Measurements from ENCODE around the gene LMO7. TPM values are rescaled to one million over a fixed set of nuclear protein-coding genes. Genes with fewer than 3 reads are reported as not detected.

LMO7 gene
- total and polyA plus RNA-seq, 2 donors from 2014 or later: 44.0 to 138 TPM

DNA sequence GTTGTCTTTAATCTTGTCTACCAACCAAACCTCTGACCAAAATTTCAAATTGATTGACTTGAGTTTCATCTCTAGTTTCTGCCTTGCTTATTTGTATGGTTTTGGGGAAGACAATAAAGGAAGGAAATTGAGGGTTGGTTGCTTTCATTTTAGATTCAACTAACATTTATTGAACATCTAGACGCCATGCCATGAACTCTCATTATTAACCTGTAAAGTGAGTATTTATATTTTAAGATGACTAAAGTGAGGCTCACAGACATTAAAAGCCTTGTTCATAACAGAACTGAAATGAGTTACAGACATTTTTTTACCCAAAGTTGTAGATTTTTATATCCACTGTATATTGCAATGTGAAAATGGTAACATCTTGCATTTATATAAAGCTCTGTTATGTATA is 239.3 kb downstream of the LMO7 start:
- Histone ChIP-seq H3K9ac (ENCODE audit: low read length in 3 of 3) (no peak overlapping the region), H3K27me3 (ENCODE audit: control insufficient read depth, insufficient read depth, low read length) (no peaks in the 10 kb centered on the region), H3K9me3 (ENCODE audit: control insufficient read depth in 2 of 3, insufficient read depth in 1 of 3, low read length in 3 of 3) (no peaks in the 10 kb centered on the region), H3K4me1 (ENCODE audit: control insufficient read depth in 2 of 3, insufficient read depth in 2 of 3, low read depth in 1 of 3, low read length in 3 of 3) (no peaks in the 10 kb centered on the region), H3K36me3 (ENCODE audit: control insufficient read depth in 2 of 3, insufficient read depth in 3 of 3, low read length in 3 of 3) (no peaks in the 10 kb centered on the region), H3K4me3 (ENCODE audit: low read length in 3 of 3) (no peak overlapping the region), H3K27ac (ENCODE audit: low read depth in 2 of 2, low read length in 2 of 2) (no peak overlapping the region)
- DNase-seq (no peak), FAIRE-seq (no peak)
- TF ChIP-seq, protein P1, sequence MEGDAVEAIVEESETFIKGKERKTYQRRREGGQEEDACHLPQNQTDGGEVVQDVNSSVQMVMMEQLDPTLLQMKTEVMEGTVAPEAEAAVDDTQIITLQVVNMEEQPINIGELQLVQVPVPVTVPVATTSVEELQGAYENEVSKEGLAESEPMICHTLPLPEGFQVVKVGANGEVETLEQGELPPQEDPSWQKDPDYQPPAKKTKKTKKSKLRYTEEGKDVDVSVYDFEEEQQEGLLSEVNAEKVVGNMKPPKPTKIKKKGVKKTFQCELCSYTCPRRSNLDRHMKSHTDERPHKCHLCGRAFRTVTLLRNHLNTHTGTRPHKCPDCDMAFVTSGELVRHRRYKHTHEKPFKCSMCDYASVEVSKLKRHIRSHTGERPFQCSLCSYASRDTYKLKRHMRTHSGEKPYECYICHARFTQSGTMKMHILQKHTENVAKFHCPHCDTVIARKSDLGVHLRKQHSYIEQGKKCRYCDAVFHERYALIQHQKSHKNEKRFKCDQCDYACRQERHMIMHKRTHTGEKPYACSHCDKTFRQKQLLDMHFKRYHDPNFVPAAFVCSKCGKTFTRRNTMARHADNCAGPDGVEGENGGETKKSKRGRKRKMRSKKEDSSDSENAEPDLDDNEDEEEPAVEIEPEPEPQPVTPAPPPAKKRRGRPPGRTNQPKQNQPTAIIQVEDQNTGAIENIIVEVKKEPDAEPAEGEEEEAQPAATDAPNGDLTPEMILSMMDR (IDR thresholded peaks at IDR 0.05; ENCODE audit: borderline replicate concordance, extremely low read depth, insufficient read depth): no peak
- intact Hi-C loops (cut with DNase I): no loop called here

DNA sequence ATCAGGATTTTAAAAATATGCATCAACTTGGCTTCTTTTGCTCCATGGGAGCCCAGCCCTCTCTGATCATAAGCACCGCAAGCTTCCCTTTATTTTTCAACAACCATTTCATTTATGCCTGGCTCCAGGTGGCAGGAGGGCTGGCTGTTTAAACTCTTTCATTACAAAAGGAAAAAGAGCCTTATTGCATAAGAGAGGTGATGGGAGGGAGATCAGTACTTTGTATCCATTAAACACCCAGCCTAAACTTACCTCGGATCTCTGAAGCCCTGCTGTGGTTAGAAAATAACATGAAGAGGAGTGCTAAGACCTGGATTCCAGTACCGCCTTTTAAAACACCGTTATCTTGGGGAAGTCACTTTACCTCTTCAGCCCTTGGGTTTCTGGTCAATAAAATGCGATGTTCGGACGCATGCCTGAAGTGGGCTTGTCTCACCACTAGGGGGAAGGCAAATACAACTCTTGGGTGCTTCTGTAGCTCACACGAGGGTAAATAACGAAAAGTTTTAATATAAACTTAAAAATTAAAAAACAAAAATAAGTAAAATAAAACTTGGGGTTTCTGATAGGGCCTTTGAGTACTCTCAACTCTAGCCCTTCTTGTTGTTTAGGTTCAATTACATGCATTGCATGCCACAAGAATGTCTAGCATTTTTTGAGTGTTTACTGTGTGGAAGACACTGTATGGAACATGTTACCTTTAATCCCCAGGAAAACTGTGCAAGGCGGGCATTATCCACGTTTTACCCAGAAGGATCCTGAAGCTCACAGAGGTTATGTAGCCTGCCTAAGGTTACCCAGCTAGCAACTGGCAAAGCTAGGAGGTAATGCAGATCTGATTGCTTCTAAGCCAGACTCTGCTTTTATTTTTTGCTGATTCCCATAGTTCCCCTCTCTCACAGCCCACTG is 240.3 kb downstream of the LMO7 start:
- peak in 4 of 5 donors; percentile 52 to 82 (median 68) for DNase-seq
- Histone ChIP-seq H3K36me3 (ENCODE audit: control insufficient read depth in 2 of 3, insufficient read depth in 3 of 3, low read length in 3 of 3) (no peaks in the 10 kb centered on the region), H3K27me3 (ENCODE audit: control insufficient read depth, insufficient read depth, low read length) (no peaks in the 10 kb centered on the region), H3K4me3 (ENCODE audit: low read length in 3 of 3) (peak overlapping the region in 1 of 3 donors; percentile 8), H3K9me3 (ENCODE audit: control insufficient read depth in 2 of 3, insufficient read depth in 1 of 3, low read length in 3 of 3) (no peaks in the 10 kb centered on the region), H3K27ac (ENCODE audit: low read depth in 2 of 2, low read length in 2 of 2) (no peak overlapping the region), H3K4me1 (ENCODE audit: control insufficient read depth in 2 of 3, insufficient read depth in 2 of 3, low read depth in 1 of 3, low read length in 3 of 3) (no peaks in the 10 kb centered on the region), H3K9ac (ENCODE audit: low read length in 3 of 3) (no peak overlapping the region)
- peak; percentile 92 for FAIRE-seq
- TF ChIP-seq, protein P1 (IDR thresholded peaks at IDR 0.05; ENCODE audit: borderline replicate concordance, extremely low read depth, insufficient read depth): peak; percentile 88
- intact Hi-C loops (cut with DNase I): no loop called here

DNA sequence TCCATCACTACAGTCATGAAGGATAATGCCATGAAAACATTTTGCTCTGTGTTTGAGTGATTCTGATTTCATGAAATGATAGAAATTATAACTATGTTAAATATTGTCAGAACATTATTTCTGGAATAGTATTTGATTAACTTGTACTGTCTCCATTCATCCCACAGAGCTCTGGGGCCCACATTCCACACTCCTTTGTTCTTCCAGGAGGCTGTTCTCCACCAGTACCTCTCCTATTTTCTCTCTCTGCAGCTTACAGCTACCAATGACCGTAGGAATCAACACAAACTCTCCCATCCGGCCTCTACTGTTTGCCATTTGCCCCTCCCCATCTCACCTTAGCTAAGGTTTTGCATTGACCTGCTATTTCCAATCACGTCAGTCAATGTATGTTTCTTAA is 240.9 kb downstream of the LMO7 start:
- Histone ChIP-seq H3K27ac (ENCODE audit: low read depth in 2 of 2, low read length in 2 of 2) (no peak overlapping the region), H3K27me3 (ENCODE audit: control insufficient read depth, insufficient read depth, low read length) (no peaks in the 10 kb centered on the region), H3K9me3 (ENCODE audit: control insufficient read depth in 2 of 3, insufficient read depth in 1 of 3, low read length in 3 of 3) (no peaks in the 10 kb centered on the region), H3K4me1 (ENCODE audit: control insufficient read depth in 2 of 3, insufficient read depth in 2 of 3, low read depth in 1 of 3, low read length in 3 of 3) (no peaks in the 10 kb centered on the region), H3K9ac (ENCODE audit: low read length in 3 of 3) (no peak overlapping the region), H3K36me3 (ENCODE audit: control insufficient read depth in 2 of 3, insufficient read depth in 3 of 3, low read length in 3 of 3) (no peaks in the 10 kb centered on the region), H3K4me3 (ENCODE audit: low read length in 3 of 3) (no peak overlapping the region)
- intact Hi-C loops (cut with DNase I): no loop called here
- DNase-seq: no peak
- no peak for FAIRE-seq
- TF ChIP-seq, protein P1 (IDR thresholded peaks at IDR 0.05; ENCODE audit: borderline replicate concordance, extremely low read depth, insufficient read depth): no peak
